Lung (tissue), 12 donors: Measurements from ENCODE around the gene ZNF254. TPM values are rescaled to one million over a fixed set of nuclear protein-coding genes. Genes with fewer than 3 reads are reported as not detected.

Experiments
- ATAC-seq: fragments of 200-7000 bp; cut with Tn5 transposase; one replicate; pipeline ENCODE4 v1.9.1; 2020; ENCODE audit warnings: moderate number of reproducible peaks; ENCODE audit not compliant: insufficient read depth, low FRiP score
- DNase-seq, 3 donors: peaks; one replicate each; pipeline ENCODE4 v3.0.0-alpha.2; 2013 to 2017
- H3K27ac ChIP-seq, 2 donors: one replicate each; pipeline ENCODE4 v1.5.1; 2013; ENCODE audit warnings: mild to moderate bottlenecking in 2 of 2, moderate library complexity in 2 of 2, control low read depth in 1 of 2, inconsistent platforms in 1 of 2, low read depth in 1 of 2, low read length in 1 of 2
- H3K27me3 ChIP-seq, 3 donors: one replicate each; pipeline ENCODE4 v1.5.1; 2013; ENCODE audit warnings: low read length in 2 of 3; ENCODE audit not compliant: control insufficient read depth in 3 of 3, insufficient read depth in 3 of 3
- H3K36me3 ChIP-seq, 4 donors: one replicate each; pipeline ENCODE4 v1.5.1; 2013; ENCODE audit warnings: low read length in 4 of 4, mild to moderate bottlenecking in 1 of 4, moderate library complexity in 1 of 4; ENCODE audit not compliant: control insufficient read depth in 4 of 4, insufficient read depth in 4 of 4
- H3K4me1 ChIP-seq, 5 donors: one replicate each; pipeline ENCODE4 v1.5.1; 2013; ENCODE audit warnings: low read length in 5 of 5, mild to moderate bottlenecking in 2 of 5, moderate library complexity in 1 of 5; ENCODE audit not compliant: control insufficient read depth in 5 of 5, insufficient read depth in 5 of 5
- H3K4me3 ChIP-seq: one replicate; pipeline ENCODE4 v1.5.1; 2013; ENCODE audit warnings: mild to moderate bottlenecking, control low read depth, moderate library complexity
- H3K9ac ChIP-seq, 2 donors: one replicate each; pipeline ENCODE4 v1.5.1; 2013; ENCODE audit warnings: low read length in 2 of 2, control low read depth in 1 of 2; ENCODE audit not compliant: insufficient read depth in 1 of 2
- H3K9me3 ChIP-seq, 4 donors: one replicate each; pipeline ENCODE4 v1.5.1; 2013; ENCODE audit warnings: low read length in 3 of 4, mild to moderate bottlenecking in 1 of 4, moderate library complexity in 1 of 4; ENCODE audit not compliant: control insufficient read depth in 4 of 4, insufficient read depth in 3 of 4
- CTCF ChIP-seq: IDR thresholded peaks from 2 replicates; pipeline ENCODE4 v1.5.1; 2012; ENCODE audit warnings: mild to moderate bottlenecking; ENCODE audit errors: control extremely low read depth, extremely low read depth
- WGBS, 2 donors: extraction: QIAGEN DNeasy Blood & Tissue Kit; methylation state at CpG; one replicate each; pipeline ENCODE4 v1.1.7; 2013; 5-methylcytosine and 5-hydroxymethylcytosine counted together
- polyA plus RNA-seq, 2 donors: library from polyadenylated mRNA; stranded (reverse); fragments of 200-250 nt; gene quantifications; one replicate each; pipeline ENCODE4 v1.2.1, GENCODE V29; 2013
- total RNA-seq, 2 donors: library from RNA; depleted of rRNA in 1 of 2; stranded (reverse); fragments of >200 nt in 1 of 2; gene quantifications; one replicate each; pipeline ENCODE4 v1.2.1, GENCODE V29; 2014 to 2021
- donor health status: control.
- donor health status: control.
- donor health status: Bipolar disorder and iron deficiency.
- donor health status: healthy.
- donor health status: DM: yes; HTN: yes; CAD: no.

Gene ZNF254
- total and polyA plus RNA-seq, 4 donors, result 4.5 to 68.7 (median 10.5) TPM

GRCh38 chr19:24048261-24048660 lies 38.7 kb upstream of the ZNF254 start:
- TF ChIP-seq CTCF, result no peak
- Histone ChIP-seq H3K27ac (no peak overlapping the region), H3K4me1 (no peaks in the 10 kb centered on the region), H3K27me3 (no peaks in the 10 kb centered on the region), H3K4me3 (no peak overlapping the region), H3K9me3 (no peaks in the 10 kb centered on the region), H3K9ac (no peak overlapping the region), H3K36me3 (peaks cover 39 to 54% (median 42%) of the 10 kb centered on the region in 4 donors)
- DNase-seq (no peak), ATAC-seq (no peak)
- 96 to 99% methylated on average over 10 of the region's 10 CpGs for WGBS, 2 donors

DNA sequence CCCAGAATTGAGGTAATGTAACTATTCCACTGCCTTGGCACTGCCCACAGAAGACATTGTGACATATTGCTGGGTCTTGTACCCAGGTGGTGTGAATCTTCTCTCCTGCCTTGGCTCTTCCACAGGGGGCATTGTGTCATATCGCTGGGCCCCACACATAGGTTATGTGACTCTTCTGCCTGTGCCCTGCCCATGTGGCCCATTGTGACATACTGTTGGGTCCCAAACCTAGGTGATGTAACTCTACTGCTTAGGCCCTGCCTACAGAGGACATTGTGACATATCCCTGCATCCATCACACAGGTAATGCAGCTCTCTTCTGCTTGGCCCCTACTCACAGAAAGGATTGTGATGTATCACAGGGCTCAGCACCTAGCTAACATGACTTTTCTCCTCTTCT lies 37.5 kb upstream of the ZNF254 start:
- no peak for TF ChIP-seq CTCF
- no peak overlapping the region for H3K4me3 ChIP-seq
- no peak for DNase-seq
- H3K9me3 ChIP-seq, result no peaks in the 10 kb centered on the region
- peaks cover 0 to 2% (median 0%) of the 10 kb centered on the region in 5 donors for H3K4me1 ChIP-seq
- no peak for ATAC-seq
- no peak overlapping the region for H3K9ac ChIP-seq
- H3K36me3 ChIP-seq, result peaks cover 39 to 63% (median 48%) of the 10 kb centered on the region in 4 donors
- no peak overlapping the region for H3K27ac ChIP-seq
- no peaks in the 10 kb centered on the region for H3K27me3 ChIP-seq
- WGBS, 2 donors, result 57 to 95% methylated on average over 1 of the region's 1 CpG

GRCh38 chr19:24051516-24051915 lies 35.5 kb upstream of the ZNF254 start:
- H3K27ac ChIP-seq, result no peak overlapping the region
- H3K27me3 ChIP-seq, result no peaks in the 10 kb centered on the region
- 96 to 97% methylated on average over 4 of the region's 4 CpGs for WGBS, 2 donors
- no peaks in the 10 kb centered on the region for H3K9me3 ChIP-seq
- TF ChIP-seq CTCF, result no peak
- no peak for ATAC-seq
- no peak overlapping the region for H3K9ac ChIP-seq
- peaks cover 37 to 76% (median 54%) of the 10 kb centered on the region in 4 donors for H3K36me3 ChIP-seq
- H3K4me3 ChIP-seq, result no peak overlapping the region
- no peak for DNase-seq
- peaks cover 0 to 2% (median 0%) of the 10 kb centered on the region in 5 donors for H3K4me1 ChIP-seq

DNA sequence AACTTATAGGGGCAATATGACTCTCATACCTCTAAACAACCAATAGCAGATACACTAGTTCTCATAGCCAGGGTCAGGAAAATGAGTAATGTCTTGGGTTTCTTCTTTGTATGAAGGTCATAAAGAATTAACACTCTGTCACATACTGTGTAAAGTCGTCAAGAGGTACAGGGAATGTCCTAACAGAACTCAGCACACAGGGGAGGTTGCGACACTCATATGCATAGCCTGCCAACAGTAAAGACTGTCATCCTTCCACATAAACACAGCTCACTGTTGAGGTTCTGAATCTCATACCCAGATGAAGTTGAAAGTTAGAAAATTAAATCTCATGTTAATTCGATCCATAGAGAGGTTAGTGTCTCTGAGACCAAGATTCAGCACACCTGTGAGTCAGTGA lies 34.2 kb upstream of the ZNF254 start:
- 77 to 80% methylated on average over 3 of the region's 3 CpGs for WGBS, 2 donors
- Histone ChIP-seq H3K4me1 (peaks cover 0 to 2% (median 0%) of the 10 kb centered on the region in 5 donors), H3K9me3 (no peaks in the 10 kb centered on the region), H3K4me3 (no peak overlapping the region), H3K36me3 (peaks cover 36 to 80% (median 61%) of the 10 kb centered on the region in 4 donors), H3K27me3 (no peaks in the 10 kb centered on the region), H3K9ac (no peak overlapping the region), H3K27ac (no peak overlapping the region)
- TF ChIP-seq CTCF, result no peak
- DNase-seq (no peak), ATAC-seq (no peak)
